Kidney (tissue), 14 donors: ENCODE results near the gene ERVV-1. TPM values are rescaled to one million over a fixed set of nuclear protein-coding genes. Genes with fewer than 3 reads are reported as not detected.

Experiments
- DNase-seq, 5 donors: peaks; one replicate each; pipeline ENCODE4 v3.0.0-alpha.2; 2013 to 2020
- FAIRE-seq: peaks from 2 replicates; lab custom pipeline; 2012; peaks lifted over from hg19 to GRCh38; lab: Jason Lieb, UNC
- H3K27ac ChIP-seq, 2 donors: one replicate each; pipeline ENCODE4 v1.7.0; 2013; ENCODE audit warnings: low read depth in 2 of 2, low read length in 2 of 2, inconsistent platforms in 1 of 2
- H3K27me3 ChIP-seq: one replicate; pipeline ENCODE4 v1.7.1; 2013; ENCODE audit warnings: low read length, inconsistent platforms; ENCODE audit not compliant: control insufficient read depth, insufficient read depth
- H3K36me3 ChIP-seq, 3 donors: one replicate each; pipeline versions ENCODE4 v1.7.0 to v1.7.1; 2013; ENCODE audit warnings: low read length in 3 of 3, control low read depth in 1 of 3, inconsistent platforms in 1 of 3; ENCODE audit not compliant: insufficient read depth in 3 of 3, control insufficient read depth in 2 of 3
- H3K4me1 ChIP-seq, 3 donors: one replicate each; pipeline versions ENCODE4 v1.7.0 to v1.7.1; 2013; ENCODE audit warnings: low read length in 3 of 3, inconsistent platforms in 1 of 3, low read depth in 1 of 3; ENCODE audit not compliant: control insufficient read depth in 2 of 3, insufficient read depth in 2 of 3
- H3K4me3 ChIP-seq, 3 donors: one replicate each; pipeline versions ENCODE4 v1.7.0 to v1.8.1; 2013; ENCODE audit warnings: low read length in 3 of 3, control low read depth in 1 of 3, inconsistent platforms in 1 of 3
- H3K9ac ChIP-seq, 3 donors: one replicate each; pipeline versions ENCODE4 v1.7.0 to v1.7.1; 2013; ENCODE audit warnings: low read length in 3 of 3, control low read depth in 1 of 3, inconsistent platforms in 1 of 3
- H3K9me3 ChIP-seq, 3 donors: one replicate each; pipeline versions ENCODE4 v1.7.0 to v1.7.1; 2013; ENCODE audit warnings: low read length in 3 of 3, control low read depth in 1 of 3, inconsistent platforms in 1 of 3; ENCODE audit not compliant: control insufficient read depth in 2 of 3, insufficient read depth in 1 of 3
- CTCF ChIP-seq: IDR thresholded peaks from 3 replicates; pipeline ENCODE4 v1.5.1; 2012; ENCODE audit warnings: mild to moderate bottlenecking, moderate library complexity, borderline replicate concordance; ENCODE audit not compliant: insufficient read depth; ENCODE audit errors: extremely low read depth
- intact Hi-C: fragments of 100-400 bp; cut with DNase I; formaldehyde crosslinking; loops from one replicate; pipeline ENCODE4 v1.11.1; 2022
- polyA plus RNA-seq: library from polyadenylated mRNA; stranded (reverse); fragments of 350-450 nt; fragmentation: Illumina TruSeq; extraction: RNeasy Lipid Tissue Mini Kit (QIAGEN cat#74804); gene quantifications from one replicate; pipeline ENCODE4 v1.2.3, GENCODE V29; 2014; ENCODE audit warnings: low read depth, low replicate concordance; ENCODE audit not compliant: insufficient read depth
- total RNA-seq: library from RNA; stranded (reverse); fragmentation: NEBNext Ultra II Directional; extraction: Animal tissue kit (Norgen Biotek cat#: 25700); gene quantifications from one replicate; pipeline ENCODE4 v1.2.1, GENCODE V29; 2021
- donor health status: control.
- donor health status: control.
- donor health status: control.
- donor health status: control.
- donor health status: control.
- donor health status: DM: yes; HTN: yes; CAD: no.
- donor health status: Normal renal cell carcinoma (clear cell type).

ERVV-1 gene
- total and polyA plus RNA-seq, 2 donors from 2014 or later = not detected

GRCh38 chr19:53037101-53038097 lies 23.7 kb downstream of the ERVV-1 start:
- no peaks in the 10 kb centered on the region for H3K4me1 ChIP-seq
- peaks cover 0 to 12% (median 3%) of the 10 kb centered on the region in 3 donors for H3K9me3 ChIP-seq
- H3K27ac ChIP-seq = no peak overlapping the region
- FAIRE-seq (no peak), DNase-seq (peak; percentile 67 to 87 (median 84))
- H3K36me3 ChIP-seq = no peaks in the 10 kb centered on the region
- peak overlapping the region in 1 of 3 donors; percentile 80 for H3K9ac ChIP-seq
- no peaks in the 10 kb centered on the region for H3K27me3 ChIP-seq
- H3K4me3 ChIP-seq = peak overlapping the region; percentile 57 to 89 (median 63)
- intact Hi-C loops = no loop called here
- no peak for TF ChIP-seq CTCF

GRCh38 chr19:53041366-53041765 lies 27.6 kb downstream of the ERVV-1 start:
- no peaks in the 10 kb centered on the region for H3K27me3 ChIP-seq
- FAIRE-seq = no peak
- H3K9ac ChIP-seq = no peak overlapping the region
- no peaks in the 10 kb centered on the region for H3K4me1 ChIP-seq
- H3K4me3 ChIP-seq = no peak overlapping the region
- no peaks in the 10 kb centered on the region for H3K36me3 ChIP-seq
- no peak for DNase-seq
- intact Hi-C loops = no loop called here
- TF ChIP-seq CTCF = no peak
- no peak overlapping the region for H3K27ac ChIP-seq
- peaks cover 0 to 10% (median 2%) of the 10 kb centered on the region in 3 donors for H3K9me3 ChIP-seq

- Histone ChIP-seq H3K4me3 (no peak overlapping the region), H3K4me1 (no peaks in the 10 kb centered on the region), H3K9me3 (peaks cover 0 to 8% (median 2%) of the 10 kb centered on the region in 3 donors), H3K27ac (no peak overlapping the region), H3K27me3 (no peaks in the 10 kb centered on the region), H3K9ac (no peak overlapping the region), H3K36me3 (no peaks in the 10 kb centered on the region)
- intact Hi-C loops = no loop called here
- DNase-seq (no peak), FAIRE-seq (no peak)
- TF ChIP-seq CTCF = no peak
These were observed 31.8 kb downstream of the ERVV-1 start for GRCh38 chr19:53045536-53045935.
